ENCODE results near the gene MICALL2. TPM values are rescaled to one million over a fixed set of nuclear protein-coding genes. Genes with fewer than 3 reads are reported as not detected.

MICALL2 gene
- total and polyA plus RNA-seq, 2 donors (not counting 1 experiment from before 2014, with no cell fraction given): 11.7 to 60.1 TPM

DNA sequence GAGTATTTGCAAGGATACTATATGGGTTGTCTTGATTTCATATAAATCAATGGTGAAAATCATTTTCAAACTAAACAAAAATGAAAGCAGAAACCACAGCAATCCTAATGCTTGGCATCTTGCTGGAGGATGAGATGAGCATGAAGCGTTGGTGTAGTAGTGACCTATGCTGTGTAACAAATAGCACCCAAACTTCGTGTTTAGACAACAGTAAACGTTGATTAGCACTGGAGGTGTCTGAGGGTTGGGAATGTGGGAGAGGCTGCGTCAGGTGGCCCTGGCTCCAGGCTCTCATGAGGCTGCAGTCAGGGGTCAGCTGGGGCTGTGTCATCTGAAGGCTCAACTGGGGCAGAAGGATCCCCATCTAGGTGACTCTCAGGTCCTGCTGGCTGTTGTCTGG, 67.8 kb downstream of the MICALL2 start:
- Histone ChIP-seq H3K79me2 (ENCODE audit: control insufficient read depth, insufficient read depth, low read length) (no peaks in the 10 kb centered on the region), H3K27me3 (ENCODE audit: control insufficient read depth, insufficient read depth, low read length) (peaks cover 6% of the 10 kb centered on the region), H3K4me2 (ENCODE audit: extremely low read depth, insufficient read depth, low read length) (no peak overlapping the region), H3K4me3 (replicated peaks in 1 of 4; ENCODE audit: control extremely low read depth in 1 of 4, insufficient read depth in 1 of 4, low read depth in 3 of 4, low read length in 4 of 4) (no peak overlapping the region), H4K20me1 (ENCODE audit: control insufficient read depth, extremely low read depth, insufficient read depth, low read length) (no peaks in the 10 kb centered on the region), H3K36me3 (ENCODE audit: control insufficient read depth, insufficient read depth, low read length) (no peaks in the 10 kb centered on the region), H3K27ac (ENCODE audit: insufficient read depth, low read length) (no peak overlapping the region), H3K9ac (ENCODE audit: insufficient read depth, low read length) (no peak overlapping the region), H3K9me3 (ENCODE audit: control insufficient read depth, insufficient read depth, low read depth, low read length) (no peaks in the 10 kb centered on the region), H2AFZ (ENCODE audit: low read length) (no peak overlapping the region), H3K4me1 (ENCODE audit: control insufficient read depth, extremely low read depth, insufficient read depth, low read length) (no peaks in the 10 kb centered on the region)
- TF ChIP-seq EZH2 (IDR thresholded peaks at IDR 0.05; ENCODE audit: low read length, missing control alignments): no peak
- TF ChIP-seq, protein P1, sequence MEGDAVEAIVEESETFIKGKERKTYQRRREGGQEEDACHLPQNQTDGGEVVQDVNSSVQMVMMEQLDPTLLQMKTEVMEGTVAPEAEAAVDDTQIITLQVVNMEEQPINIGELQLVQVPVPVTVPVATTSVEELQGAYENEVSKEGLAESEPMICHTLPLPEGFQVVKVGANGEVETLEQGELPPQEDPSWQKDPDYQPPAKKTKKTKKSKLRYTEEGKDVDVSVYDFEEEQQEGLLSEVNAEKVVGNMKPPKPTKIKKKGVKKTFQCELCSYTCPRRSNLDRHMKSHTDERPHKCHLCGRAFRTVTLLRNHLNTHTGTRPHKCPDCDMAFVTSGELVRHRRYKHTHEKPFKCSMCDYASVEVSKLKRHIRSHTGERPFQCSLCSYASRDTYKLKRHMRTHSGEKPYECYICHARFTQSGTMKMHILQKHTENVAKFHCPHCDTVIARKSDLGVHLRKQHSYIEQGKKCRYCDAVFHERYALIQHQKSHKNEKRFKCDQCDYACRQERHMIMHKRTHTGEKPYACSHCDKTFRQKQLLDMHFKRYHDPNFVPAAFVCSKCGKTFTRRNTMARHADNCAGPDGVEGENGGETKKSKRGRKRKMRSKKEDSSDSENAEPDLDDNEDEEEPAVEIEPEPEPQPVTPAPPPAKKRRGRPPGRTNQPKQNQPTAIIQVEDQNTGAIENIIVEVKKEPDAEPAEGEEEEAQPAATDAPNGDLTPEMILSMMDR (conservative IDR thresholded peaks at IDR 0.05 in 1 of 2, IDR thresholded peaks at IDR 0.05 in 1 of 2; ENCODE audit: low read depth in 1 of 2, low read length in 2 of 2): no peak
- no peak for DNase-seq (ENCODE audit: low read depth in 2 of 2)

DNA sequence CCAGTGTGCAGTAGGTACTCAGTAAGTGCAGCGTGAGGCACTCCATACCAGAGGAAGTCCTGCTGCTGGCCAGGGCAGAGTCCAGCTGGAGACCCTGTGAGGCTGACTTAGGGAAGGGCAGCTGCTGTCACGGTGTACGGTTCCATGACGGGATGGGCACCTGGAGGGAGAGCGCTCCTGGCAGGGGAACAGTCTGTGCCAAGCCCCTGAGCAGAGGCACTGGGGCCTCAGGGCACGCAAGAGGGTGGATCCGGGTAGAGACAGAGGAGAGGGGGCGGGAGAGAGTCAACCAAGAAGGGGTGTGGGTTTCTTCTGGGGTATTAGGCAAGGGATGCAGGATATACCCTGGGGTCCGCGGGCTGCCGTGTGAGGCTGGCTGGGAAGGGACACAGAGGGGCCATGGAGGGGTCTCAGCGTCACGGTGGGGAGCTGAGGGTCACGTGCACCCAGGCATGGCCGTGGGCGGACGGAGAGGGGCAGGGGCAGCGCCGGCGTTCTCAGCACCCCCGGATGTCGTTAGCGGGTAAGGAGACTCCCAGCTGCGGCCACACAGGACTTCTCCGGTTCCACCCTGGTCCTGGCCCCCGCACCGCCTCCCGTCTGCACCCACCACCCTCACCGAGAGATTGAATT, 70.5 kb downstream of the MICALL2 start:
- no peak overlapping the region for H3K9ac ChIP-seq (ENCODE audit: insufficient read depth, low read length)
- DNase-seq (ENCODE audit: low read depth in 2 of 2): no peak
- H3K4me3 ChIP-seq (replicated peaks in 1 of 4; ENCODE audit: control extremely low read depth in 1 of 4, insufficient read depth in 1 of 4, low read depth in 3 of 4, low read length in 4 of 4): no peak overlapping the region
- no peak overlapping the region for H3K27ac ChIP-seq (ENCODE audit: insufficient read depth, low read length)
- no peak overlapping the region for H2AFZ ChIP-seq (ENCODE audit: low read length)
- H3K4me2 ChIP-seq (ENCODE audit: extremely low read depth, insufficient read depth, low read length): no peak overlapping the region
- no peaks in the 10 kb centered on the region for H3K9me3 ChIP-seq (ENCODE audit: control insufficient read depth, insufficient read depth, low read depth, low read length)
- TF ChIP-seq, protein P1 (conservative IDR thresholded peaks at IDR 0.05 in 1 of 2, IDR thresholded peaks at IDR 0.05 in 1 of 2; ENCODE audit: low read depth in 1 of 2, low read length in 2 of 2): no peak
- no peak for TF ChIP-seq EZH2 (IDR thresholded peaks at IDR 0.05; ENCODE audit: low read length, missing control alignments)
- H3K27me3 ChIP-seq (ENCODE audit: control insufficient read depth, insufficient read depth, low read length): peaks cover 9% of the 10 kb centered on the region
- H3K36me3 ChIP-seq (ENCODE audit: control insufficient read depth, insufficient read depth, low read length): no peaks in the 10 kb centered on the region
- H3K4me1 ChIP-seq (ENCODE audit: control insufficient read depth, extremely low read depth, insufficient read depth, low read length): no peaks in the 10 kb centered on the region
- no peaks in the 10 kb centered on the region for H3K79me2 ChIP-seq (ENCODE audit: control insufficient read depth, insufficient read depth, low read length)
- H4K20me1 ChIP-seq (ENCODE audit: control insufficient read depth, extremely low read depth, insufficient read depth, low read length): no peaks in the 10 kb centered on the region

DNA sequence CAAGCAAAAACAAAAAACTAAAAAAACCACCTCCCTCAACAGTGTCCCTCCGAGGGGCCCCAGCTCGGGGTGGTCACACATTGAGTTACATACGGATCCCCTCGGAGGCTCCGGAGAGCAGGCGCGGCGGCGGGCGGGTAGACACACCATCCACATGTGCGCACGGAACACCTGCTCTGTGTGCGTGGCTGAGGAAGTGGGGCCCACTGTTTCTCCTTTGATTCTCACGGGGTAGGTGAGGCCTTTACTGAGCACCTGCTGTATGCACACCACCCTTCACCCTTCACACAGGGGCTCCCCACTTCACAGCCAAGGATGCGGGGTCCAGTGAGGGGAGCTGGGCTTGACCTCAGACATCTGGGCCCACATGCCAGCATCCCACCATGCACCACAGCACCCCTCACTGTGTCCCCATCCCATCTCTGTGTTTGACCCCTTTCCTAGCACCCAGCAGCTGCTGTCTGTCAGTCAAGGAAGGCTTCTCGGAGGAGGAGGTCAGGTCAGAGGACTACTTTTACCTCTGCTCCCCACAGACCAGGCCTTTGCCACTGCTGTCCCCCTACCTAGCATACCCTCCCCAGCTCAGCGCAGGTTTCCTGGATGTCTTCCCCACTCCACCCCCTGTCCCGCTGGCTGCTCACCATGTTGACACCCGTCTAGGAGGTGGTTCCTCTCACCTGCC, 71.1 kb downstream of the MICALL2 start:
- Histone ChIP-seq H2AFZ (ENCODE audit: low read length) (no peak overlapping the region), H3K4me3 (replicated peaks in 1 of 4; ENCODE audit: control extremely low read depth in 1 of 4, insufficient read depth in 1 of 4, low read depth in 3 of 4, low read length in 4 of 4) (no peak overlapping the region), H3K36me3 (ENCODE audit: control insufficient read depth, insufficient read depth, low read length) (no peaks in the 10 kb centered on the region), H3K9ac (ENCODE audit: insufficient read depth, low read length) (no peak overlapping the region), H3K4me1 (ENCODE audit: control insufficient read depth, extremely low read depth, insufficient read depth, low read length) (no peaks in the 10 kb centered on the region), H3K79me2 (ENCODE audit: control insufficient read depth, insufficient read depth, low read length) (no peaks in the 10 kb centered on the region), H3K4me2 (ENCODE audit: extremely low read depth, insufficient read depth, low read length) (no peak overlapping the region), H3K27me3 (ENCODE audit: control insufficient read depth, insufficient read depth, low read length) (peaks cover 9% of the 10 kb centered on the region), H3K9me3 (ENCODE audit: control insufficient read depth, insufficient read depth, low read depth, low read length) (no peaks in the 10 kb centered on the region), H3K27ac (ENCODE audit: insufficient read depth, low read length) (no peak overlapping the region), H4K20me1 (ENCODE audit: control insufficient read depth, extremely low read depth, insufficient read depth, low read length) (no peaks in the 10 kb centered on the region)
- no peak for DNase-seq (ENCODE audit: low read depth in 2 of 2)
- TF ChIP-seq, protein P1 (conservative IDR thresholded peaks at IDR 0.05 in 1 of 2, IDR thresholded peaks at IDR 0.05 in 1 of 2; ENCODE audit: low read depth in 1 of 2, low read length in 2 of 2): no peak
- TF ChIP-seq EZH2 (IDR thresholded peaks at IDR 0.05; ENCODE audit: low read length, missing control alignments): no peak

All from fibroblast of lung (primary cell).